ENCODE results near the gene MGAT5. TPM values are rescaled to one million over a fixed set of nuclear protein-coding genes. Genes with fewer than 3 reads are reported as not detected.
A peak's percentile ranks its signal among the peaks of the same experiment; 100 is the strongest.

Gene MGAT5
- total RNA-seq, 1 experiment from 2014 or later: 11.5 TPM

- H3K27me3 ChIP-seq: no peaks in the 10 kb centered on the region
- H3K9me3 ChIP-seq: no peaks in the 10 kb centered on the region
- H3K36me3 ChIP-seq: no peaks in the 10 kb centered on the region
- DNase-seq: peak; percentile 40
- no peak overlapping the region for H3K4me3 ChIP-seq
These were observed 47.4 kb downstream of the MGAT5 start for GRCh38 chr2:134301099-134301927.

DNA sequence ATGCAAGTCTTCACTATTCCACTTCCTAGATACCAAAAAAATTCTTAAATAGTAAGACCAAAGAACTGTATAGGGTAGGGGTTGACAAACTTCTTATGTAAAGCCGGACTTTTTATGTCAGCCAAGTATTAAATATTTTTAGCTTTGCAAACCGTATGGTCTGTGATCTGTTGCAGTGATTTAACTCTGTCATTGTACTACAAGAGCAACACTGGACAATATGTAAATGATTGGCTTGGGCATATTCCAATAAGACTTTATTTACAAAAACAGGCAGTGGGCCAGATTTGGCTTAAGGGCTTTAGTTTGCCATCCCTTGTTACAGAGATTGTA is 48.0 kb downstream of the MGAT5 start:
- no peaks in the 10 kb centered on the region for H3K36me3 ChIP-seq
- no peak for DNase-seq
- H3K9me3 ChIP-seq: no peaks in the 10 kb centered on the region
- no peaks in the 10 kb centered on the region for H3K27me3 ChIP-seq
- H3K4me3 ChIP-seq: no peak overlapping the region

DNA sequence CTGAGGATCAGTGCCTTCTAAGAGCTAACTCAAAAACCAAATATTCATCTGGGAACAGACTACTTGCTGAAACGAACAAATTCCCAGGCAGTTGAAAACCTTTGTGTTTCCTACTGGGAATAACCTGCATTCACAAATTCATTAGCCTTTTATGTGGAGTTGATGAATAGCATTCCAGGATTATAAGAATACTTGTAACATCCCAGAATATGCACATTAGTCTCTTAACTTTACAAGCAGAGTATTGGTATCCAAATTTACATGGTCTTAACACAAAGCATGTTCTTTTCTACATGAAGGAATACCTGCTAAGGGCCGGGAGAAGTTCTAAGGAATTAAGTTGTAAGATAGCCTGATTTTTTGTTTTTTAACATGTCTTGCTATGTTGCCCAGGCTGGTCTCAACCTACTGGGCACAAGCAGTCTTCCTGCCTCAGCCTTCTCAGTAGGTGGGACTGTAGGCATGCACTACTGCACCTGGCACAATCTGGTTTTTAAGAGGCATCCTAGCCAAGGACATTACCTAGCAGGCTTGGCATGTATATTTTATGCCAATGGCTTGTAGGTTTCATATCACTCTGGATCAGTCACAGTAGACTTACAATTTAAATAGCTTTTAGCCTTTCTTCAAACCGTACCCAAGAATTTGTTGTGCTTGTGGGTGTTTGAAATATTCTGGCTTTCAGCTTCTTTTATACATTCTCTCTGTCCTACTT is 50.7 kb downstream of the MGAT5 start:
- DNase-seq: no peak
- no peaks in the 10 kb centered on the region for H3K27me3 ChIP-seq
- peaks cover 2% of the 10 kb centered on the region; the same call in 1 of the 2 replicates for H3K9me3 ChIP-seq
- H3K36me3 ChIP-seq: peaks cover 4% of the 10 kb centered on the region; the same call in 1 of the 2 replicates
- no peak overlapping the region for H3K4me3 ChIP-seq

GRCh38 chr2:134305109-134305491 is 51.2 kb downstream of the MGAT5 start:
- peaks cover 4% of the 10 kb centered on the region; the same call in 1 of the 2 replicates for H3K36me3 ChIP-seq
- H3K4me3 ChIP-seq: no peak overlapping the region
- peaks cover 2% of the 10 kb centered on the region; the same call in 1 of the 2 replicates for H3K9me3 ChIP-seq
- H3K27me3 ChIP-seq: no peaks in the 10 kb centered on the region
- DNase-seq: no peak

DNA sequence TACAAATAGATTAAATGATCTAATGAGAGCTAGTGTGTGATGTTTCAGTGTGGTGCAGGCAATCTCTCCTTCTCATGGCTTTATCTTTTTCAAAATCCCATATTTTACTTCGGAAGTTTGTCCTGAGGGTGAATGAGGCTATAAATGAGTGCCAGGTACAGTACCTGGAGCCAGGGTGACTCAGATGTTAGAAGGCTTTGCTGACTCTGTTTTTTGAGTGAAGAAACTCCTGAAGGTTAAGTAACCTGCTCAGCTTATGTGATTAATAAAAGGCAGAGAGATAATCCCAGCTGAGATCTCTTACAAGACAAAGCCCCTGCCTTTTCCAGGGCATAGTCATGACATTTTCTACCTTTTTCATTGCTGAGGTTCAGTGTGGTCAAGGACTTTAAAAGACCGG is 52.6 kb downstream of the MGAT5 start:
- Histone ChIP-seq H3K9me3 (peaks cover 2% of the 10 kb centered on the region; the same call in 1 of the 2 replicates), H3K36me3 (peaks cover 4% of the 10 kb centered on the region; the same call in 1 of the 2 replicates), H3K27me3 (no peaks in the 10 kb centered on the region), H3K4me3 (no peak overlapping the region)
- no peak for DNase-seq

DNA sequence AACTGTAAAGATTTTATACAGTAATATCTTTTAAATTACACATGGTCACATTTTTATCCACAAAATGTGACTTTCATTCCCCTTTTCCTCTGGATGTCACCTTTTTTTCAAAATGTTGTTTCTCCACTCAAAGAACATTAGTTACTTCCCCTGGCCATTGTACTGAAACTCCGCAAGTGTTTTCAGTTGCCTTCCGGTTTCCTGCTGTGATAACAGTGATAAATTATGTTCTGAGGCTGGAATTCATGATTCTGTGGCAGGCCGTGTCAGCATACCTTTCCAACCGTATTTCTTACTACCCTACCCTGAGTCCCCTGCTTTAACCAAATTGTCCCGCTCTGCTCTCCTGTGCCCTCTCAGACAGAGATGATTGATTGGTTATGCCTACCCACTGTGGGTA is 53.5 kb downstream of the MGAT5 start:
- no peak overlapping the region for H3K4me3 ChIP-seq
- H3K9me3 ChIP-seq: peaks cover 2% of the 10 kb centered on the region; the same call in 1 of the 2 replicates
- no peak for DNase-seq
- H3K36me3 ChIP-seq: peaks cover 4% of the 10 kb centered on the region; the same call in 1 of the 2 replicates
- no peaks in the 10 kb centered on the region for H3K27me3 ChIP-seq

DNA sequence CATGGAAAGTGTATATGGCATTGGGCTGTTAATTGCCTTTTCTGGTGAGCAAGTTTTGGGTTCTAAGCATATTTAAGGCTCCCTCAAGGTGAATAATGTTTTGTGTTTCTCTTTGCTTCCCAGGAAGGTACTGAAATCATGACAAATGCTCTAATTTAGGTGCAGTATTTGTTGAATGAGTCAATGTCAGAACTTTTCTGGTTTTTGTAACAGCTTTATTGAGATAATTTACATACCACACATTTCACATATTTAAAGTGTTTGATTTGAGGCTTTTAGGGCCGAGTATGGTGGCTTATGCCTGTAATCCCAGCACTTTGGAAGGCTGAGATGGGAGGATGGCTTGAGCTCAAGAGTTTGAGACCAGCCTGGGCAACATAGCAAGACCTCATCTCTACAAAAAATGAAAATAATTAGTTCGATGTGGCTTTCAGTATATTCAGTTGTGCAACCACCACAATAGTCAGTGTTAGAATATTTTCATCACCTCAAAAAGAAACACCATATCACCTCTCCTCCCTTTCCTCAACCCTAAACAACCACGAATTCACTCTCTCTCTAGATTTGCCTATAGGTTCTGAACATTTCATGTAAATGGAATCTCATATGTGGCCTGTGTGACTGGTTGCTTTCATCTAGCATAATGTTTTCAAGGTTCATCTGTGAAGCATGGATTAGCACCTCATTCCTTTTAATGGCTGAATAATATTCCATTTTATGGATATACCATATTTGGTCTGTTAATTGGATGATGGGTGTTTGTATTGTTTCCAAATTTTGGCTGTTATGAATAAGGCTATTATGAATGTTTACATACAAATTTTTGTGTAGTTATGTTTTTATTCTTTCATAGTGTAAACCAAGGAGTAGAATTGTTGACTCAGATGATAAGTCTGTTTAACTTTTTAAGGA is 54.9 kb downstream of the MGAT5 start:
- H3K27me3 ChIP-seq: no peaks in the 10 kb centered on the region
- peaks cover 2% of the 10 kb centered on the region; the same call in 1 of the 2 replicates for H3K9me3 ChIP-seq
- no peak overlapping the region for H3K4me3 ChIP-seq
- DNase-seq: no peak
- H3K36me3 ChIP-seq: peaks cover 4% of the 10 kb centered on the region; the same call in 1 of the 2 replicates

DNA sequence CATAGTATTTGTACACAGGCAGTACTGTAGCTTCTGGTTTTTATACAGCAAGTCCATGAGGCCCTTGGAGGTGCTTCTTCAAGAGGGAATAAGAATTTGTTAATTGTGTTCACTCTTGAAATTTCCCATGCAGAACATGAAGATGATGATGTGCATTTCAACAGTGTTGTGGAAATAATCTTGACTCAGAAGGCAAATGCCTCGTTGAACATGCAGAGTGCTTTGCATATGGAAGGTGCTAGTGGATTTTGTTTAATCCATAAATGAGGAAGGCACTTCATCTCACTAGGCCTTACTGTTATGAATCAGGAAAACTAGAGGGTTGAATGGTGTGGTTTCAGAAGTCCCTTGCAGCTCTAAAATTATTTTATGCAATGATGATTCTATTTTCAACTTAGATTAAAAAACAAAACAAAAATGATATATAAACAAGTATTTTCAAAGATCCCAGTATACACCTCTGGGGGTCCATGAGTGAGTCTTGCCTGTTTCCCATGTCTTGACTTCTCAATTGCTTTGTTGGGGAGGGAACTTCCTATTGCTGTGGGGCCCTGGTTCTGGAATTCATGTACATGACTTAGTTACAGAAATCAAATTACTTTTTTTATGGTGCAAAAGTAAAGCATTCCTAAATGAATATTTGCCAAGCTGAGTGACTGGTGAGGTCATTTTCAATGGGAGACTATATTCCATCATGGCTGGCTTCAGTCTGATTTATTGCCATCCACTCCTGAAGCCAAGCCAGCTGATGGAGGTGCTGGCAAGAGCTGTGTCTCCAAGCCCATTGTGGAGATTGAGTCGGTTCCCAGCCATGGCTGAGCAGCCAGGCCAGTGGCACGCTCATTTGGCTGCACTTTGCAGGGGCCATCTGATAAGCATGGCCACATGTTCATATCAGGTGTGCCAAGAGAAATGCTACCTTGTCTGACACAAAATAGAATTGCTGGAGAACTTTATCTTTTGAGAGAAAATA is 56.5 kb downstream of the MGAT5 start:
- Histone ChIP-seq H3K36me3 (peaks cover 4% of the 10 kb centered on the region; the same call in 1 of the 2 replicates), H3K9me3 (peaks cover 2% of the 10 kb centered on the region; the same call in 1 of the 2 replicates), H3K27me3 (no peaks in the 10 kb centered on the region), H3K4me3 (no peak overlapping the region)
- peak; percentile 17 for DNase-seq

DNA sequence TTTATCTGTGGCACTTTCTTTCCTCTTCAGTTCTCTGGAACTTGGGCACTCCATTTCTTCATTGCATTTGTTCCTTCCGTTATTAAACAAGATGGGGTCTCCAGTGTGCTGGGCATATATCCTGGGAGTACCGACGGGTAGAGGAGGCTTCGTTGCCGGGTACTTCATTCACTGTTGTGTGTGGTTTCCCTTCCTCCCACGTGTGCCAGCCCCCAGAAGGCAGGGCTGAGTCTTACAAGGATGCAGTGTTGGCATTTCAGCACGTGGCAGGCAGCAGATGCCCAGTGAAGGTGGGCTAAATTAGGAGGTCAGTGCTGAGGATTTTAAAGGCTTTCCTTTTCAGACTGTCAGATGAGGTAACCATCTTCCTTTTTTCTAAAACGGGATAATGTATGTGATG is 58.6 kb downstream of the MGAT5 start:
- H3K36me3 ChIP-seq: peaks cover 4% of the 10 kb centered on the region; the same call in 1 of the 2 replicates
- no peak for DNase-seq
- H3K9me3 ChIP-seq: peaks cover 2% of the 10 kb centered on the region; the same call in 1 of the 2 replicates
- no peak overlapping the region for H3K4me3 ChIP-seq
- no peaks in the 10 kb centered on the region for H3K27me3 ChIP-seq

GRCh38 chr2:134314202-134314601 is 60.3 kb downstream of the MGAT5 start:
- Histone ChIP-seq H3K4me3 (no peak overlapping the region), H3K27me3 (no peaks in the 10 kb centered on the region), H3K9me3 (no peaks in the 10 kb centered on the region), H3K36me3 (no peaks in the 10 kb centered on the region; the same call in 1 of the 2 replicates)
- no peak for DNase-seq

GRCh38 chr2:134314681-134315368 is 61.0 kb downstream of the MGAT5 start:
- Histone ChIP-seq H3K9me3 (no peaks in the 10 kb centered on the region), H3K27me3 (no peaks in the 10 kb centered on the region), H3K4me3 (no peak overlapping the region), H3K36me3 (no peaks in the 10 kb centered on the region)
- no peak for DNase-seq

DNA sequence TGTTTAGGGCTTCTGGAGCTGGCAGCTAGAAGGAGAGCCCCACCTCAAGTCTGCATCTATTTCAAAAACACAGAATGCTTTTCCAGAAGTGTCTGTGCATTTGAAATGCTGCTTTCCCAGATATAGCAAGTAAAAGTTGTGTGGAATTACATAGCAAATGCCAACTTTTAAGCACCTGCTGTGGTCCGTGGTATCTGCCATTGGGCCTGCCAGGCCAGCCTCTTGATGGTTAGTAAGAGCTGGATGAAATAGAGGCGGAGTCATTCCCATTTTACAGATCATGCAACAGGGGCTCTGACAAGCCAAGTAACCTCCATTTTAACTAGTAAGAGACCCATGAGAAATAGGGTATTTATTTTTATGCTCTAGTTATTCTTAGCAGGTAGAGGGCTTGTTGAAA is 61.6 kb downstream of the MGAT5 start:
- Histone ChIP-seq H3K9me3 (no peaks in the 10 kb centered on the region), H3K36me3 (no peaks in the 10 kb centered on the region), H3K4me3 (no peak overlapping the region), H3K27me3 (no peaks in the 10 kb centered on the region)
- no peak for DNase-seq

GRCh38 chr2:134319596-134320254 is 65.9 kb downstream of the MGAT5 start:
- no peaks in the 10 kb centered on the region for H3K9me3 ChIP-seq
- no peaks in the 10 kb centered on the region for H3K27me3 ChIP-seq
- no peak for DNase-seq
- no peaks in the 10 kb centered on the region; the same call in 1 of the 2 replicates for H3K36me3 ChIP-seq
- H3K4me3 ChIP-seq: no peak overlapping the region

DNA sequence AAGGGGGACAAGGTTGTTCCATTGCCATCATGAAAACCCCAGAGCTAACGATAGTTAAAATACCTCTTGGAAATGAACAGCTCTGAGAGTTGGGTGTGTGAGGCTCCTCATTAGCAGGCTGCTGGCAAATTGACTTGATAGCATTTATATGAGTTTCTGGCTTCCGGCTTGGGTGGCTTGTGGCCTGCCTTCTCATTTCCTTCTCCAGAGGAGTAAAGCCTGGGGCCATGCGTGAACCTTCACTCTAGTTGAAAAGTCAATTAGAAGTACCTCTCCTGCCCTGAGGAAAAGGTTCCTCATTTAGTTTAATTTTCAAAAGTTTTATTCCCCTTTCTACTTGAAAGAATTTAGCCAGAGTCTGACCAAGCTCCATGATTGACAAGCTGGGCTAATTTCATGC is 67.1 kb downstream of the MGAT5 start:
- Histone ChIP-seq H3K9me3 (no peaks in the 10 kb centered on the region), H3K27me3 (no peaks in the 10 kb centered on the region), H3K4me3 (no peak overlapping the region), H3K36me3 (no peaks in the 10 kb centered on the region; the same call in 1 of the 2 replicates)
- DNase-seq: no peak

DNA sequence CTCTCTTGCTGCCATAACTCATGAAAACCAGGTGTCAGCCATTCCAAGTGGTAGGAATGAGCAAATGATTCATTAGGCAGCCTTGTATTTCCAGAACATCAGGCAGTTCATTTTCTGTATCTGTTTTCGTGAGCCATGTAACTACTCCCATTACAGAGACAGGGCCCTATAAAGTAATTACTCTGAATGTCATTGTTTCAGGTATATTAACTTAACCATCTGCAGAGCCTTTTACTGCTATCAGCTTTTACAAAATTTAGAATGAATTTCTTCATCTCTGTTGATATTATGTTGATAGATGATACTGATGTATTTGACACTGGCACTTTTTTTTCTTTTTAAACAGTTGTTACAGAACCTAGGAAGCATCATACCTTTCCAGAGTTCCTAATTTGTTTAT is 69.9 kb downstream of the MGAT5 start:
- Histone ChIP-seq H3K27me3 (no peaks in the 10 kb centered on the region), H3K4me3 (no peak overlapping the region), H3K9me3 (no peaks in the 10 kb centered on the region), H3K36me3 (no peaks in the 10 kb centered on the region; the same call in 1 of the 2 replicates)
- DNase-seq: no peak

Measured in MG63 (cell line).